ENCODE measurements around the gene KLHL22.
A peak's percentile ranks its signal among the peaks of the same experiment; 100 is the strongest.
"Not testable (repeated sequence)": the region's sequence is repeated elsewhere in the genome, so short reads cannot be mapped to it uniquely, and the experiment has no call there.

The KLHL22 gene

GRCh38 chr22:20420157-20420842 is 75.3 kb downstream of the KLHL22 start:
- no peak overlapping the region for H3K4me3 ChIP-seq (ENCODE audit: low read depth, low read length)
- TF ChIP-seq, protein P1, sequence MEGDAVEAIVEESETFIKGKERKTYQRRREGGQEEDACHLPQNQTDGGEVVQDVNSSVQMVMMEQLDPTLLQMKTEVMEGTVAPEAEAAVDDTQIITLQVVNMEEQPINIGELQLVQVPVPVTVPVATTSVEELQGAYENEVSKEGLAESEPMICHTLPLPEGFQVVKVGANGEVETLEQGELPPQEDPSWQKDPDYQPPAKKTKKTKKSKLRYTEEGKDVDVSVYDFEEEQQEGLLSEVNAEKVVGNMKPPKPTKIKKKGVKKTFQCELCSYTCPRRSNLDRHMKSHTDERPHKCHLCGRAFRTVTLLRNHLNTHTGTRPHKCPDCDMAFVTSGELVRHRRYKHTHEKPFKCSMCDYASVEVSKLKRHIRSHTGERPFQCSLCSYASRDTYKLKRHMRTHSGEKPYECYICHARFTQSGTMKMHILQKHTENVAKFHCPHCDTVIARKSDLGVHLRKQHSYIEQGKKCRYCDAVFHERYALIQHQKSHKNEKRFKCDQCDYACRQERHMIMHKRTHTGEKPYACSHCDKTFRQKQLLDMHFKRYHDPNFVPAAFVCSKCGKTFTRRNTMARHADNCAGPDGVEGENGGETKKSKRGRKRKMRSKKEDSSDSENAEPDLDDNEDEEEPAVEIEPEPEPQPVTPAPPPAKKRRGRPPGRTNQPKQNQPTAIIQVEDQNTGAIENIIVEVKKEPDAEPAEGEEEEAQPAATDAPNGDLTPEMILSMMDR (IDR thresholded peaks at IDR 0.05; ENCODE audit: low read depth, low read length, missing control alignments), result no peak
- DNase-seq (ENCODE audit: low read depth), result no peak

- TF ChIP-seq, protein P1 (IDR thresholded peaks at IDR 0.05; ENCODE audit: low read depth, low read length, missing control alignments), result no peak
- no peak for DNase-seq (ENCODE audit: low read depth)
- H3K4me3 ChIP-seq (ENCODE audit: low read depth, low read length), result no peak overlapping the region
Measured at GRCh38 chr22:20419664-20419951, 76.0 kb downstream of the KLHL22 start.

DNA sequence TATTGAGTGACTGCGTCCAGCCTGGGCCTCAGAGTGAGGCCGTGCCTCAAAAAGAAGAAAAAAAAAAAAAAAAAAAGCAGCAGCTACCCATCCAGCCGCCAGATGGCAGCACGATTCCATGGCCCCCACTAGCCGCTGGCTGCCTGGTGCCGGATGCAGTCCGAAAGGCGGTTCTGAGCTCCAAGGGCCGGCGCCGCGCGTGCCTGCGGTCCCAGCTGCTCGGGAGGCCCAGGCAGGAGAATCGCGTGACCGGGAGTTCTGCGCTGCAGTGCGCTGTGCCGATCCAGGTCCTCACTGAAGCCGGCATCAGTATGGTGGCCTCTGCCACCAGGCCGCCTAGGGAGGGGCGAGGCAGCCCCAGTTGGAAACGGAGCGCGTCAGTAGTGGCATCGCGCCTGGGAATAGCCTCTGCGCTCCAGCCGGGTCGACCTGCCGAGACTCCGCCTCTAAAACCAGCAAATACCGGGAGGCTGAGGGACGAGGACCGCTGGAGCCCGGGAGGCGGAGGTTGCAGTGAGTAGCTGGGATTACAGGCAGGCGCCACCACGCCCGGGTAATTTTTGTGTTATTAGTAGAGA is 77.3 kb downstream of the KLHL22 start:
- TF ChIP-seq, protein P1 (IDR thresholded peaks at IDR 0.05; ENCODE audit: low read depth, low read length, missing control alignments), result peak; percentile 92
- peak; percentile 24 for DNase-seq (ENCODE audit: low read depth)
- peak overlapping the region; percentile 25 for H3K4me3 ChIP-seq (ENCODE audit: low read depth, low read length)

- H3K4me3 ChIP-seq (ENCODE audit: low read depth, low read length), result not testable (repeated sequence)
Measured at GRCh38 chr22:20415699-20416098, 79.9 kb downstream of the KLHL22 start.

GRCh38 chr22:20415241-20415640 is 80.4 kb downstream of the KLHL22 start:
- DNase-seq (ENCODE audit: low read depth); H3K4me3 ChIP-seq (ENCODE audit: low read depth, low read length): not testable (repeated sequence)

More at GRCh38 chr22:20415699-20416098, 79.9 kb downstream of the KLHL22 start:
- DNase-seq (ENCODE audit: low read depth), result not testable (repeated sequence)

- H3K4me3 ChIP-seq (ENCODE audit: low read depth, low read length), result no peak overlapping the region
- TF ChIP-seq, protein P1 (IDR thresholded peaks at IDR 0.05; ENCODE audit: low read depth, low read length, missing control alignments), result no peak
- no peak for DNase-seq (ENCODE audit: low read depth)
Measured at GRCh38 chr22:20414450-20414849, 81.1 kb downstream of the KLHL22 start.

- no peak overlapping the region for H3K4me3 ChIP-seq (ENCODE audit: low read depth, low read length)
- DNase-seq (ENCODE audit: low read depth), result no peak
- TF ChIP-seq, protein P1 (IDR thresholded peaks at IDR 0.05; ENCODE audit: low read depth, low read length, missing control alignments), result no peak
Measured at GRCh38 chr22:20414059-20414440, 81.5 kb downstream of the KLHL22 start.
